Loucy (cell line): Measurements from ENCODE around the gene SMURF1.

Source experiments
- EZH2phosphoT487 ChIP-seq: fragments of 200-600 bp; IDR thresholded peaks from 2 replicates; pipeline ENCODE4 v1.6.1; 2018; ENCODE audit warnings: antibody characterized with exemption, mild to moderate bottlenecking, moderate library complexity, borderline replicate concordance
- TF ChIP-seq, protein P1 (sequence below): fragments of 200-600 bp; sonication (generic); conservative IDR thresholded peaks from 2 replicates; pipeline ENCODE4 v1.5.1; 2014; ENCODE audit warnings: mild to moderate bottlenecking, antibody characterized with exemption, low read length

DNA sequence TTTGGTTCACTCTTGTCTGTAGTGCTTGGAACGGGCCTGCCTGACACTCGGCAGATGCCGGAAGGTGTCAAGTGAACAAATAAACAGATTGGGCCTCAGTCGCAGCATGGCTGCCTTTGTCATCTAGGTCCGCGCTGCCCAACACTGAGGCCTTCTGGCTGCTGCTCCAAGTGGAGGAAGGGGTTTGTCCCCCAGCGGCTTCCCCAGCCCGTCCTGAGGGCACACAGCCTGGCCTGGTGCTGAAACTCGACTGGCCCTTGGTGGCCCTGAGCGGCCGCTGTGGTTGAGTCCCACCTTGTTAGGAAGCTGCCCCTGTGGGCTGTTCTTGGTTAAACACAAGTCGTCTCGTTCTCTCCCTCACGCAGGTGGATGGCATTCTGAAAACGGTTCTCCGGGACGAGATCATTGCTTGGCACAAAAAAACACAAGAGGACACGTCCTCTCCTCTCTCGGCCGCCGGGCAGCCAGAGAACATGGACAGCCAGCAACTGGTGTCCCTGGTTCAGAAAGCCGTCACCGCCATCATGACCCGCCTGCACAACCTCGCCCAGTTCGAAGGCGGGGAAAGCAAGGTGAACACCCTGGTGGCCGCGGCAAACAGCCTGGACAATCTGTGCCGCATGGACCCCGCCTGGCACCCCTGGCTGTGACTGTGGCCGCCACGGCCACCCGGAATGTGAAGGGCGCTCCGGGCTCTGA is 132.1 kb downstream of the SMURF1 start:
- TF ChIP-seq, protein P1, sequence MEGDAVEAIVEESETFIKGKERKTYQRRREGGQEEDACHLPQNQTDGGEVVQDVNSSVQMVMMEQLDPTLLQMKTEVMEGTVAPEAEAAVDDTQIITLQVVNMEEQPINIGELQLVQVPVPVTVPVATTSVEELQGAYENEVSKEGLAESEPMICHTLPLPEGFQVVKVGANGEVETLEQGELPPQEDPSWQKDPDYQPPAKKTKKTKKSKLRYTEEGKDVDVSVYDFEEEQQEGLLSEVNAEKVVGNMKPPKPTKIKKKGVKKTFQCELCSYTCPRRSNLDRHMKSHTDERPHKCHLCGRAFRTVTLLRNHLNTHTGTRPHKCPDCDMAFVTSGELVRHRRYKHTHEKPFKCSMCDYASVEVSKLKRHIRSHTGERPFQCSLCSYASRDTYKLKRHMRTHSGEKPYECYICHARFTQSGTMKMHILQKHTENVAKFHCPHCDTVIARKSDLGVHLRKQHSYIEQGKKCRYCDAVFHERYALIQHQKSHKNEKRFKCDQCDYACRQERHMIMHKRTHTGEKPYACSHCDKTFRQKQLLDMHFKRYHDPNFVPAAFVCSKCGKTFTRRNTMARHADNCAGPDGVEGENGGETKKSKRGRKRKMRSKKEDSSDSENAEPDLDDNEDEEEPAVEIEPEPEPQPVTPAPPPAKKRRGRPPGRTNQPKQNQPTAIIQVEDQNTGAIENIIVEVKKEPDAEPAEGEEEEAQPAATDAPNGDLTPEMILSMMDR = no peak
- no peak for TF ChIP-seq EZH2phosphoT487
